K562 treated with DMSO at 1 percent for 24 hours (cell line): Measurements from ENCODE around the gene KLHL26. TPM values are rescaled to one million over a fixed set of nuclear protein-coding genes. Genes with fewer than 3 reads are reported as not detected.

Source experiments
- total RNA-seq: library from RNA; unstranded; fragments of 300-600 nt; gene quantifications from 2 replicates; pipeline ENCODE4 v1.2.3, GENCODE V29; 2022; ENCODE audit warnings: low read depth; ENCODE audit not compliant: insufficient read depth

KLHL26 gene, protein sequence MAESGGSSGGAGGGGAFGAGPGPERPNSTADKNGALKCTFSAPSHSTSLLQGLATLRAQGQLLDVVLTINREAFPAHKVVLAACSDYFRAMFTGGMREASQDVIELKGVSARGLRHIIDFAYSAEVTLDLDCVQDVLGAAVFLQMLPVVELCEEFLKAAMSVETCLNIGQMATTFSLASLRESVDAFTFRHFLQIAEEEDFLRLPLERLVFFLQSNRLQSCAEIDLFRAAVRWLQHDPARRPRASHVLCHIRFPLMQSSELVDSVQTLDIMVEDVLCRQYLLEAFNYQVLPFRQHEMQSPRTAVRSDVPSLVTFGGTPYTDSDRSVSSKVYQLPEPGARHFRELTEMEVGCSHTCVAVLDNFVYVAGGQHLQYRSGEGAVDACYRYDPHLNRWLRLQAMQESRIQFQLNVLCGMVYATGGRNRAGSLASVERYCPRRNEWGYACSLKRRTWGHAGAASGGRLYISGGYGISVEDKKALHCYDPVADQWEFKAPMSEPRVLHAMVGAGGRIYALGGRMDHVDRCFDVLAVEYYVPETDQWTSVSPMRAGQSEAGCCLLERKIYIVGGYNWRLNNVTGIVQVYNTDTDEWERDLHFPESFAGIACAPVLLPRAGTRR
- 14.6 and 14.8 TPM in 2 replicates for total RNA-seq

DNA sequence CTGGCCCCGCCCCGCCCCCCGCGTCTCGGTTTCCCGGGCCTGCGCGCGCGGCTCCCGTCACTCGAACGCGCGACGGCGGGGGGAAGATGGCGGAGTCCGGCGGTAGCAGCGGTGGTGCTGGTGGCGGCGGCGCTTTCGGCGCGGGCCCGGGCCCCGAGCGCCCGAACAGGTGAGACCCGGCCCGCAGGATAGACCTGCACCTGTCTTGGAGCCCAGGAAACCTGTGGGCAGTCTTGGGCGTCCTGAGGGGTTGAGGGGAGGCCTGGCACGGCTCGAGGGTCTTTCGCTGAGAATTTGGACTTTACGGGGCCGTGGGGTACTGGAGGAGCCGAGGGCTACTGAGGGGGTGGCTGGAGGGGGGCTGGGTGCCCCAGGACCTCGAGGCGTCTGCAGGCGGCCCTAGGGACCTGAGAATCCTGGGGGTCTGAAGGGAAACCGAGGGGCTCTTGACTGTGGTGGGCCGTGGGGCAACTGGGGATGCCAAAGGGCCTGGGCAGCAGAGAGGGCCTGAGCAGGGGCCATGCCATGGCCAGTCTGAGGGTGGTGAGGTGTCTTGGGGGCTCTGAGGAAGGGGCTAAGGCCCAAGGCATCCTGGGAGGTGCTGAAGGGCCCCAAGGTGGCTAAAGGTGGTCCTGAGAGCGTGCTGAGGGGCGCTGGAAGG, at the start of gene KLHL26:
KLHL26 (plus strand) TSS at position 60 of the 661 bp plus-strand sequence; CDS start at position 87, 27 bp downstream.

DNA sequence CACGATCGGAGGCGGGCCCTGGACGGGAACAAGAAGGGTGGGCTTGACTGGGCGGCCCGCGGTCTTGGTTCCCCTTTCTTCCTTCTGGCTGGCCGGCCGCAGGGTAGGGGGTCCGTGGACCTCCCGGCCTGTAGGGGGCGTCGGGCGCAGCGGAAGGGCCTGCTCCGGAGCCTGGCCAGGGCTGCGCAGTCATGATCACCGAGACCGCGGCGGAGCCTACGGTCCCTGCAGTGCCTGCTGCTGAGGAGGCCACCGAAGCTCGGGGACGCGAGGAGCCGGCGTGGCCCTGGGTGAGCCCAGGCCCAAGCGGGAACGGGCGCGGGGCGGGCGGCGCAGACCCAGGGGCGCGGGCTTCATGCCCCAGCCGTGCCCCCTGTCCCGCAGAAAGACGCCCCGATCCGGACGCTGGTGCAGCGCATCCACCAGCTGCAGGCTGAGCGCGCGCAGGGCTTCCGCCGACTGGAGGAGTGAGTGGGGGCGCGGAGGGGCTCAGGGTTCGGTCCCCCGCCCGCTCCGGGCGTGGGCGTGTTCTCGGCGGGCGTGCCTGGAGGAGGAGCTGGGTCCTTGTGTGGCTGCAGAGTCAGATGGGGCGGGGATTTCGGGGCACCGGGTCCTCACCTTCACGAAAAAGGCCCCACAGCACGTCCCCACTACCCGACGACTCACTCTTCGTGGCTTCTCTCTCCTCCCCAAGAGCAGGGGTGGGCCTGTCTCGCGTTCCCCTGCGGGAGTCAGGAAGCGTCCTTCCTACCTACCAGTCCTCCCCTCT, 48.0 kb upstream of the KLHL26 start, which contains the start of gene REX1BD:
REX1BD (plus strand) TSS at position 188 of the 769 bp plus-strand sequence; CDS start at position 192, 4 bp downstream.

DNA sequence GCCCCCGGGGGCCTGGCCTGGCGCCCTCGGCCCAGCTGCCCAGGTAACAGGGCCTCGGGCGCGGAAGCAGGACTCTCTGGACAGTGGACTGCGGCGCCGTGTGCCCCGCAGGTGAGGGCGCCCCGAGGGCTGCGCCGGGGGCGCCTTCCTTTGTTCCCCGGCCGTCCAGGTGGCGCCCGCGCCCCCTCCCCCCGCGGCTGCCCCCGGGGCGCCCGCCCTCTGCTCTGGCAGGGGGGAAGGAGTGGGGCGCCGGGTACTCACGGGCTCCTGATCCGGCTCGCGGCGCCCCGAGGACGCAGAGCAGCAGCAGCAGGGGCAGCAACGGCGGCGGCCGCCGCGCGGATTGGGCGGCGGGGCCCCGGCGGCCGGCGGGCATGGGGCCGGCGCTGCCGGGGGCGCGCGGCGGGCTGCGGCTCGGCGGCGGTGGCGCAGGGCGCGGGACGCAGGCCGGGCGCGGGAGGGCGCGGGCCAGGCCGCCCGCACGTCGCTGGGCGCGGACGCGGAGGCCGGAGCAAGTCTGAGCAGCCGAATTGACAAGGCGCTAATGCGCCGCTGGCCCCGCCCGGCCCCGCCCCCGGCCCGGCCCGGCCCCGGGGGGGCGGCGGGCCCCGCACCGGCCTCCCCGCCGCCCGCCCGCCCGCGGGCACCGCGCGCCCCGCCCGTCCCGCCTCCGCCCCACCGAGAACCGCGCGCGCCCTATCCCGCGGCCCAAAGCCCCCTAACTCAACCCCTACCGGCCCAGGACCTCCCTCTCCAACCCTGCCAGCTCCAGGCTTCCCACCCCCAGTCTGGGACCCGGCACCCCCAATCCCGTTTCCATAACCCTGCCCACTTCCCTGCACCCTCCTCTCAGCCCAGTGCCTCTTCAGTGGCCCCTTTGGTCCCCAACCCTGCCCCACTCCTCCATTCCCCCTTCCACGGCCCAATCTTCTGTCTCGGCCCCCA, 30.3 kb upstream of the KLHL26 start, which contains the start of gene CRLF1:
CRLF1 (minus strand) TSS at position 519 of the 945 bp plus-strand sequence; CDS start at position 376, 143 bp downstream.

DNA sequence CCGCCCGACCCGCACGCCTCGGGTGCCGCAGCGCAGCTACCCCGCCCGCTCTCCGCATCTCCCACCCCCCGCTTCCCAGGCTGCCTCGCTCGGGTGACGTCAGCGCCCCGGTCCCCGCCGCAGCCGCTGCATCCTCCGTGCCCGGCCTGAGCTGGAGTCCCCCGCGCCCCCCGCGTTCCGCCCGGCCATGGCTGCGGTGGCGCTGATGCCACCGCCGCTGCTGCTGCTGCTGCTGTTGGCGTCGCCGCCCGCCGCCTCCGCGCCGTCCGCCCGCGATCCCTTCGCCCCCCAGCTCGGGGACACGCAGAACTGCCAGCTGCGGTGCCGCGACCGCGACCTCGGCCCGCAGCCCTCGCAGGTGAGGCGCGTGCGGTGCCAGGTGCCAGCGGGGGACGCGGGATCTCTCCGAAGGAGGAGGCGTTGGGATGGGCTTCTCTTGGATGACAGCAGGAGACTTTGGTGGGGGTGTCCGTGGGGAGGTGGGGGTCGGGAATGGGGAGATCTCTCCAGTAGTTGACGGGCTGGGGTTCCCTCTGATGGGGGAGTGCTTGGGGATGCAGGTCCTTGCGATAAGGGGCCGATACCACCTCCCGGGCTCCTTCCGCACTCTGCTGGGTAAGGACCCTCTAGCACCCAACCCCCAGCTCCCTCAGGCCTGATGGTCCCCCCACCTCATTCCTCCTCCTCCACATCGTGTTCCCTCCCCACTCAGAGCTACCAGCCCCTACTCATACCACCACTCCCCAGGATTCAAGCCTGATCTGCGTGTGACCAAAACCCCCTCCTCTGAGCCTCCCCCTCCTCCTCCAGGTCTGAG, 23.8 kb upstream of the KLHL26 start, which contains the start of gene TMEM59L:
TMEM59L (plus strand) TSS at position 99 of the 817 bp plus-strand sequence; CDS start at position 188, 89 bp downstream.

DNA sequence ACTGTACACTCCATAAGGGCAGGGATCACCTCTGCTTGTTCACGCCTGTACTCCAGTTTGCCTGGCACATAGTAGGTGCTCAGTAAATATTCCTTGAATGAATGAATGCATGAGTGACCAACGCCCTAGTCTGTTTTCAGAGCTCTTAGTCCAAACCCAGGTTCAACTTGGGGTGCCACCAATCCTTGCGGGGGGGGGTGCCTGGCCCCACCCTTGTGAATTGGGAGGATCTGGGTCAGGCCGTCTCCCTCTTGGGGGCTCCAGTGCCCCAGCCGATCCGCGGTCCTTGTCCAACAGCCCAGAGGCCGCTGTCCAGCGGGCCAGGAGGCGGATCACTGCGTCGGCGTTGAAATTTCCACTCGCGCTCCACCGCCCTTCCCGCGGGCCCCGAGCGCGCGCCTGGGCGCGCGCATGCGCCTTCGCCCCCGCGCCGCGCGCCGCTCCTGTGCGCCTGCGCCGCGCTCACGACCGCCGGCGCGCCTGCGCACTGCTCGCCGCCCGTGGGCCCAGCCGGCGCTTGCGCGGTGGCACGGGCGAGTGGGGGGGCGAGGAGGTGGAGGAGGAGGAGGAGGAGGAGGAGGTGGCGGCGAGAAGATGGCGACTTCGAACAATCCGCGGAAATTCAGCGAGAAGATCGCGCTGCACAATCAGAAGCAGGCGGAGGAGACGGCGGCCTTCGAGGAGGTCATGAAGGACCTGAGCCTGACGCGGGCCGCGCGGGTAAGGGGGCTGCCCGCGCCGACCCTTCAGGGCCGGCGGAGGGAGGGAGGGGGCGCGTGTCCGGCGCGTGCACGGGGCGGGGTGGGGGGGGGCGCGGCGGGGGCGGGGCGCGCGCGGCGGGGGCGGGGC, 46.5 kb downstream of the KLHL26 start, which contains the start of gene CRTC1:
CRTC1 (plus strand) TSS at position 572 of the 849 bp plus-strand sequence; CDS start at position 595, 23 bp downstream.

Other genes with a start within 250 kb of the KLHL26 start
- 3.5 and 3.8 TPM in 2 replicates for gene LRRC25, start 239.4 kb upstream of the KLHL26 start, total RNA-seq
- gene SSBP4, start 217.6 kb upstream of the KLHL26 start, total RNA-seq: 124 and 152 TPM in 2 replicates
- gene ISYNA1, start 198.9 kb upstream of the KLHL26 start, total RNA-seq: 333 and 398 TPM in 2 replicates
- gene ELL, start 115.0 kb upstream of the KLHL26 start, total RNA-seq: 17.6 and 19.8 TPM in 2 replicates
- 364 and 404 TPM in 2 replicates for gene FKBP8, start 93.5 kb upstream of the KLHL26 start, total RNA-seq
- 149 and 164 TPM in 2 replicates for gene KXD1, start 79.2 kb upstream of the KLHL26 start, total RNA-seq
- 2,583 and 2,749 TPM in 2 replicates for gene UBA52, start 65.2 kb upstream of the KLHL26 start, total RNA-seq
- gene REX1BD, start 48.2 kb upstream of the KLHL26 start, total RNA-seq: 142 and 151 TPM in 2 replicates
- gene CRLF1, start 30.2 kb upstream of the KLHL26 start, total RNA-seq: 2.5 and 2.8 TPM in 2 replicates
- gene TMEM59L, start 24.2 kb upstream of the KLHL26 start, total RNA-seq: 0.45 TPM in 1 of 2 replicates, not detected in the other
- gene CRTC1, start 46.7 kb downstream of the KLHL26 start, total RNA-seq: 19.0 and 23.5 TPM in 2 replicates
- not detected in 2 replicates for gene COMP, start 154.3 kb downstream of the KLHL26 start, total RNA-seq
- 80.1 and 81.7 TPM in 2 replicates for gene UPF1, start 194.9 kb downstream of the KLHL26 start, total RNA-seq